SK-N-SH (cell line): ENCODE data around the gene JMJD6. TPM values are rescaled to one million over a fixed set of nuclear protein-coding genes. Genes with fewer than 3 reads are reported as not detected.

Experiments used
- CTCF ChIA-PET: fragments of 300-600, 350-600 bp; formaldehyde crosslinking; extraction: SDS; loops from one replicate; lab custom pipeline; 2021; lab: Yijun Ruan, JAX
- POLR2A ChIA-PET: fragments of 350-600 bp; sonication (Branson Sonifier 250); formaldehyde crosslinking; extraction: SDS; loops from one replicate; lab custom pipeline; 2020; ENCODE audit warnings: antibody characterized with exemption, inconsistent platforms; lab: Yijun Ruan, JAX
- DNase-seq: peaks from one replicate; pipeline ENCODE4 v3.0.0; 2012
- H2AFZ ChIP-seq: fragments of 200-600 bp; sonication (generic); 2 replicates; pipeline ENCODE4 v1.8.1; 2016; ENCODE audit warnings: antibody characterized with exemption, mild to moderate bottlenecking, low read depth
- H3F3A ChIP-seq: fragments of 200-600 bp; sonication (generic); replicated peaks from 2 replicates; pipeline ENCODE3; 2016; ENCODE audit warnings: antibody characterized with exemption, mild to moderate bottlenecking; ENCODE audit not compliant: insufficient read depth
- H3K27ac ChIP-seq, 2 experiments: fragments of 200-500 bp in 1 of 2; fragments of 200-600 bp in 1 of 2; sonication (Bioruptor generic) in 1 of 2; sonication (generic), shearing (Covaris generic) in 1 of 2; 2 replicates each; pipeline versions ENCODE4 v1.5.1 to v1.6.1; 2014 to 2016; ENCODE audit warnings: low read depth in 2 of 2, inconsistent platforms in 1 of 2, low read length in 1 of 2, mild to moderate bottlenecking in 1 of 2, mixed read lengths in 1 of 2
- H3K27me3 ChIP-seq: fragments of 200-600 bp; sonication (generic), shearing (Covaris generic); 2 replicates; pipeline ENCODE4 v1.6.1; 2016; ENCODE audit warnings: mixed run types; ENCODE audit not compliant: insufficient read depth
- H3K36me3 ChIP-seq, 2 experiments: fragments of 200-500 bp in 1 of 2; fragments of 200-600 bp in 1 of 2; sonication (Bioruptor generic) in 1 of 2; sonication (generic) in 1 of 2; replicated peaks in 1 of 2; 2 replicates each; pipeline versions ENCODE3 to v1.5.1; 2014 to 2016; ENCODE audit warnings: low read length in 1 of 2, mild to moderate bottlenecking in 1 of 2; ENCODE audit not compliant: insufficient read depth in 2 of 2, control insufficient read depth in 1 of 2
- H3K4me1 ChIP-seq, 2 experiments: fragments of 200-500 bp in 1 of 2; fragments of 200-600 bp in 1 of 2; sonication (Bioruptor generic) in 1 of 2; sonication (generic), shearing (Covaris generic) in 1 of 2; 2 replicates each; pipeline versions ENCODE4 v1.5.1 to v1.6.1; 2014 to 2016; ENCODE audit warnings: low read depth in 1 of 2, low read length in 1 of 2, mixed run types in 1 of 2; ENCODE audit not compliant: insufficient read depth in 2 of 2, control insufficient read depth in 1 of 2
- H3K4me2 ChIP-seq: fragments of 200-600 bp; sonication (generic), shearing (Covaris generic); 2 replicates; pipeline ENCODE4 v1.6.1; 2017; ENCODE audit warnings: mixed run types
- H3K4me3 ChIP-seq, 2 experiments: fragments of 200-500 bp in 1 of 2; fragments of 200-600 bp in 1 of 2; sonication (Bioruptor generic) in 1 of 2; sonication (generic), shearing (Covaris generic) in 1 of 2; 2 replicates each; pipeline versions ENCODE4 v1.5.1 to v1.8.1; 2014 to 2016; ENCODE audit warnings: low read depth in 2 of 2, inconsistent platforms in 1 of 2, low read length in 1 of 2, mild to moderate bottlenecking in 1 of 2, mixed read lengths in 1 of 2, moderate library complexity in 1 of 2
- H3K79me2 ChIP-seq: fragments of 200-600 bp; sonication (generic); 2 replicates; pipeline ENCODE4 v1.8.1; 2017; ENCODE audit warnings: mild to moderate bottlenecking; ENCODE audit not compliant: insufficient read depth
- H3K9ac ChIP-seq: fragments of 200-600 bp; sonication (generic); 2 replicates; pipeline ENCODE4 v1.6.1; 2017; ENCODE audit warnings: mixed run types
- H3K9me2 ChIP-seq: fragments of 200-600 bp; sonication (generic); 2 replicates; pipeline ENCODE4 v1.6.1; 2017; ENCODE audit warnings: mixed run types
- H3K9me3 ChIP-seq: fragments of 200-600 bp; sonication (generic); 2 replicates; pipeline ENCODE4 v1.6.1; 2017; ENCODE audit warnings: mixed run types, mild to moderate bottlenecking, moderate library complexity
- H4K20me1 ChIP-seq: fragments of 200-600 bp; sonication (generic); 2 replicates; pipeline ENCODE4 v1.6.1; 2017; ENCODE audit warnings: mild to moderate bottlenecking, mixed run types; ENCODE audit not compliant: insufficient read depth
- FOSL2 ChIP-seq: IDR thresholded peaks from 2 replicates; pipeline ENCODE4 v1.4.0; 2012; ENCODE audit warnings: low read depth, mild to moderate bottlenecking, moderate library complexity, borderline replicate concordance
- FOXM1 ChIP-seq: IDR thresholded peaks from 2 replicates; pipeline ENCODE4 v1.4.0; 2012; ENCODE audit warnings: low read depth, mild to moderate bottlenecking
- GABPA ChIP-seq: IDR thresholded peaks from 2 replicates; pipeline ENCODE4 v1.4.0; 2012; ENCODE audit warnings: low read depth, mild to moderate bottlenecking
- GATA2 ChIP-seq: sonication (generic); formaldehyde crosslinking; IDR thresholded peaks from 2 replicates; pipeline ENCODE4 v1.5.0; 2020; ENCODE audit warnings: mild to moderate bottlenecking, missing genetic modification reagents
- MAX ChIP-seq: IDR thresholded peaks from 2 replicates; pipeline ENCODE4 v1.4.0; 2012; ENCODE audit warnings: low read depth
- MEF2A ChIP-seq: IDR thresholded peaks from 2 replicates; pipeline ENCODE4 v1.4.0; 2012; ENCODE audit warnings: low read depth, borderline replicate concordance
- MXI1 ChIP-seq: IDR thresholded peaks from 2 replicates; pipeline ENCODE4 v1.6.1; 2012; ENCODE audit warnings: mild to moderate bottlenecking, low read depth, low read length, improper control_type of control experiment
- NFIC ChIP-seq: IDR thresholded peaks from 2 replicates; pipeline ENCODE4 v1.4.0; 2012; ENCODE audit warnings: borderline replicate concordance
- NRF1 ChIP-seq: IDR thresholded peaks from 2 replicates; pipeline ENCODE4 v1.6.1; 2012; ENCODE audit warnings: low read depth, mild to moderate bottlenecking, low read length
- PBX3 ChIP-seq: IDR thresholded peaks from 2 replicates; pipeline ENCODE4; 2012
- POLR2AphosphoS5 ChIP-seq: IDR thresholded peaks from 2 replicates; pipeline ENCODE4 v1.6.1; 2012; ENCODE audit warnings: low read depth, low read length
- TAF1 ChIP-seq: IDR thresholded peaks from 2 replicates; pipeline ENCODE4 v1.6.1; 2012; ENCODE audit warnings: low read depth, mild to moderate bottlenecking, low read length, moderate library complexity, borderline replicate concordance
- USF2 ChIP-seq: fragments of 150-350 bp; IDR thresholded peaks from 2 replicates; pipeline ENCODE4 v1.6.1; 2017; ENCODE audit warnings: antibody characterized with exemption, low read length, low read depth, borderline replicate concordance
- ZBTB33 ChIP-seq: IDR thresholded peaks from 2 replicates; pipeline ENCODE4 v1.4.0; 2012; ENCODE audit warnings: low read depth, borderline replicate concordance
- WGBS: methylation state at CpG from one replicate; pipeline ENCODE4 v1.1.6; 2017; ENCODE audit warnings: low lambda C conversion rate; 5-methylcytosine and 5-hydroxymethylcytosine counted together
- polyA plus RNA-seq, 3 experiments: library from polyadenylated mRNA; depleted of rRNA; stranded (reverse); fragments of >200 nt; gene quantifications; 2 replicates each; pipeline ENCODE4 v1.2.3, GENCODE V29; 2012

The JMJD6 gene
- polyA plus RNA-seq, 1 of the 3 experiments (the other 2 are of a cell fraction), result 23.3 TPM

GRCh38 chr17:76670718-76671122 lies 55.7 kb downstream of the JMJD6 start:
- TF ChIP-seq MAX (no peak), NFIC (no peak), PBX3 (no peak), GABPA (no peak), MEF2A (no peak), FOXM1 (no peak), FOSL2 (no peak), POLR2AphosphoS5 (no peak), NRF1 (no peak), GATA2 (no peak), TAF1 (no peak), ZBTB33 (no peak), MXI1 (no peak), USF2 (no peak)
- peak overlapping the region; percentile 87; the same call in 1 of the 2 replicates for H2AFZ ChIP-seq
- CTCF ChIA-PET, result interaction anchor here (1.3 to 4.2 kb wide), 7 partner anchors 11 to 147 kb away, joined by 4 to 42 read pairs (median 10); no protein-coding TSS in a partner anchor

More at GRCh38 chr17:76670718-76671122, 55.7 kb downstream of the JMJD6 start:
- no peak overlapping the region for H3K4me2 ChIP-seq
- H3K9me3 ChIP-seq, result no peaks in the 10 kb centered on the region
- peaks cover 0 to 8% of the 10 kb centered on the region in 2 experiments for H3K36me3 ChIP-seq
- no peaks in the 10 kb centered on the region for H3K27me3 ChIP-seq
- no peaks in the 10 kb centered on the region for H4K20me1 ChIP-seq
- H3K4me3 ChIP-seq, result no peak overlapping the region
- peaks cover 0 to 33% of the 10 kb centered on the region in 2 experiments; a peak in 2 of 4 replicates for H3K4me1 ChIP-seq
- H3K27ac ChIP-seq, result peak overlapping the region in 1 of 2 experiments; percentile 84; a peak in 1 of 4 replicates
- no peaks in the 10 kb centered on the region for H3K79me2 ChIP-seq
- no peak for DNase-seq
- POLR2A ChIA-PET, result interaction anchor here (0.6 to 1.6 kb wide), 6 partner anchors 8 to 114 kb away, joined by 3 to 11 read pairs (median 4); no protein-coding TSS in a partner anchor
- H3K9me2 ChIP-seq, result no peaks in the 10 kb centered on the region
- WGBS, result 90% methylated on average over 9 of the region's 9 CpGs
- peaks cover 6% of the 10 kb centered on the region for H3F3A ChIP-seq
- no peak overlapping the region for H3K9ac ChIP-seq
